AG09309 (cell line): ENCODE measurements around the gene TPX2.

ENCODE experiments used
- DNase-seq: peaks from one replicate; pipeline ENCODE4 v3.0.0-alpha.2; 2010; ENCODE audit warnings: low read depth
- H3K4me3 ChIP-seq: 2 replicates; pipeline ENCODE4 v1.5.1; 2011; ENCODE audit warnings: mild to moderate bottlenecking, low read depth, low read length, moderate library complexity; ENCODE audit not compliant: control insufficient read depth
- TF ChIP-seq, protein P1 (sequence below): IDR thresholded peaks from 2 replicates; pipeline ENCODE4 v1.5.1; 2011; ENCODE audit warnings: mild to moderate bottlenecking, low read depth, low read length, inconsistent platforms; ENCODE audit not compliant: insufficient read depth, control insufficient read depth; ENCODE audit errors: missing control alignments

The TPX2 gene

DNA sequence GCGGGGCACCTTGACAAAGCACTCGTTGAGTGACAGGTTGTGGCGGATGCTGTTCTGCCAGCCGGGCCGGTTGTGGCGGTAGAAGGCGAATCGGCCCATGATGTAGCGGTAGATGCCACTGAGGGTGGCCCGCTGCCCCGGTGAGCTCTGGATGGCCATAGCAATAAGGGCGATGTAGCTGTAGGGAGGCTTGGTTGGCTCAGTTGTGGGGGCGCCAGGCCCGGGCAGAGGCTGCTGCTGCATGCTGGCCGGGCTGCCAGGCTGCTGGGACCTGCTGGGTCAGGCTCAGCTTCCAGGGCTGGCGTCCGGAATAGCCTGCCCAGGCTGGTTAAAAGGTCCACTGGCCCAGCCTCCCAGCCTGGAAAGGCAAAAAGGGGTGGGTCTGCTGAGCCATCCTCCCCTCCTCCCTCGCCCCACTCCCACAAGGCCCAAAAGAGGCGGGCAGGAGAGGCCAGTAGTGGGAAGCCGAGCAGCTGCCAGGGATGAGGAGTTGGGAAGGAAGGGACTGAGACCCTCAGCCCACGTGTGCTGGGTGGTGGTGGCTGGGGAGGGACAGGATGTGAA lies 106.3 kb downstream of the TPX2 start, which contains the start of gene FOXS1:
Gene FOXS1, minus strand, starts transcription at position 305 of the 564 bp plus-strand sequence. Its CDS starts 62 bp downstream, at position 243.
- no peak for DNase-seq
- TF ChIP-seq, protein P1, sequence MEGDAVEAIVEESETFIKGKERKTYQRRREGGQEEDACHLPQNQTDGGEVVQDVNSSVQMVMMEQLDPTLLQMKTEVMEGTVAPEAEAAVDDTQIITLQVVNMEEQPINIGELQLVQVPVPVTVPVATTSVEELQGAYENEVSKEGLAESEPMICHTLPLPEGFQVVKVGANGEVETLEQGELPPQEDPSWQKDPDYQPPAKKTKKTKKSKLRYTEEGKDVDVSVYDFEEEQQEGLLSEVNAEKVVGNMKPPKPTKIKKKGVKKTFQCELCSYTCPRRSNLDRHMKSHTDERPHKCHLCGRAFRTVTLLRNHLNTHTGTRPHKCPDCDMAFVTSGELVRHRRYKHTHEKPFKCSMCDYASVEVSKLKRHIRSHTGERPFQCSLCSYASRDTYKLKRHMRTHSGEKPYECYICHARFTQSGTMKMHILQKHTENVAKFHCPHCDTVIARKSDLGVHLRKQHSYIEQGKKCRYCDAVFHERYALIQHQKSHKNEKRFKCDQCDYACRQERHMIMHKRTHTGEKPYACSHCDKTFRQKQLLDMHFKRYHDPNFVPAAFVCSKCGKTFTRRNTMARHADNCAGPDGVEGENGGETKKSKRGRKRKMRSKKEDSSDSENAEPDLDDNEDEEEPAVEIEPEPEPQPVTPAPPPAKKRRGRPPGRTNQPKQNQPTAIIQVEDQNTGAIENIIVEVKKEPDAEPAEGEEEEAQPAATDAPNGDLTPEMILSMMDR = no peak
- no peak within 1 kb of the TSS for H3K4me3 ChIP-seq

DNA sequence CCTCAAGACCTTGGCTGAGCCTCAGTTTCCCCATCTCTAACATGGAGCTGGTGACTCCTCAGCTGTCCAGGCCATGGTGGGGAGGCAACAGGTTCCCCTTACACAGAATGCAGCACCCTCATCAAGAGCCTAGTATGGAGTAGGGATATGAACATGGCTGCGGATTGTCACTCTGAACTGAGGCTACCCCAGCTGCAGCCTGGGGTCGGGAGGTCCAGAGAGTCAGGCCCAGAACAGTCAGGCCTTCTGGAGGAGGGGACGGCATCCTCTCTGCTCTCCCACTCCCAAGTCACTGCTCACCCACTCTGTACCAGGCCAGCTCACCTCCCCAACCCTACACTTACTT lies 107.7 kb downstream of the TPX2 start:
- TF ChIP-seq, protein P1 = no peak
- no peak for DNase-seq
- no peak overlapping the region for H3K4me3 ChIP-seq

DNA sequence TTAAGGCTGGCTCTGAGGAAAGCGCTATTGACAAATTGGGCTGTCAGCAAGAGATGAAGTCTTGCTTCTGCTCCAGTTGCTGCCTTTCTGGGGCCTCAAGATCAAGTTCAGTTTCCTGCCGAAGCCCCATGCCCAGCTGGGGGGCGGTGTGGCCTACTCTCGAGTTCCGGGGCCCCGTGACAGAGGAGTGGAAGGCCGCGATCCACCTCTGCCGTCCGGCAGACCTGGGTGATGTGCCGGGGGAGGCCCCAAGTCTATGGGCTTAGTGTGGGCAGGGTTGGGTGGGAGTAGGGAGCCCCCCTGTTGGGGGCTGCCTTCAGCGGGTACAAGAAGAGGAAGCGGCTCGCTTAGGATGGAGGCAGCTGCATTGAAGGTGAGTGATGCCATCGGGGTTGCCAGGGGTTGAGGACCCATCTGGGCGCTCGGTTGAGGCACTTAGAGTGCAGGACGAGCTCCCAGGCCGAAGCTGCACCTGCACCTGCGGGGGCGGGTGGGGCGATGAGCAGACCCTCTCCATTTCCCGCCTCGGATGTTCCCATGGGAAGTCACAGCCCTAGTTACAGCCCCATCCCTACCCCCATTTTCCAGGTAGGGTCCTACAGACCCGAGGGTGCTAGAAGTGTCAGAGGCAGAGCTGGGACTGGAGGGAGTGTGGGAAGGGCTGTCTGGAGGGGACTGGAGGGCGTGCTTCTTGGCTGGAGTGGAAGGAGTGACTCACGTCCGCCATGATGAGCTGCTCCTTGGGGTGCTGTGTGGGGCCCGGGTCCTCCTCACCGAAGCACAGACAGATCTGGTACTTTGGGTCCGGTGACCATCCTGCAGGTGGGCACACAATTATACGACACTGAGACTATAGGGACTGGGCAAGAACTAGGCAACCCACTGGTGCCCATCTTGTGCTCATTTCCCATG lies 109.3 kb downstream of the TPX2 start:
- TF ChIP-seq, protein P1 = no peak
- no peak for DNase-seq
- H3K4me3 ChIP-seq = no peak overlapping the region

DNA sequence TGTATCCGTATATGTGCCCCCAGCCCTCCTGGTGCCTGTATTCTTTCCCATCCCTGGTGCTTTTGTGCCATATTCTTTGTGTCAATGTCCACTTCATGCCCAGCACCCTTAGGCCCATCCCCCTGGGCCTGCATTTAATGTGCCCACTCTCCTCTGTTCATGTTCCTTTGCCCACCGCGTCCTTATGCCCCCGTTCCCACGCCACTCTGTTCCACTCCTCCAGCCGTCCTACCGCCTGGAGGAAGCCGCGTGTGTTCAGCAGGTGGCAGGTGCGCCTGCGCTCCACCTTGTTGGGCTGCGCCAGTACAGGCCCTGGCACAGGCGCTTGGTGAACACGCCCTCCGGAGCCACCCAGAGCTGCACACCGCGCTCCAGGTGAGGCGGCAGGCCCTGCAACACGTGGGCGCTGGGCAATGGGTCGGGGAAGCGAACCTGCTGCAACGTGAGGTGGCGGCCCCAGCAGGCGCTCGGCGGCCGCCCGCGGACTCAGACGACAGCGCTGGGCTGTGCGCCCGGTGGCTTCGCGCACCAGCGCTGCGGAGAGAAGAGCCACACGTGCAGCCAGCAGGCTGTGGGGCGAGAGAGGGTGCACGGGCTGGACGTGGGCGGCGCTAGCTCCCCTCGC lies 110.3 kb downstream of the TPX2 start:
- DNase-seq = no peak
- TF ChIP-seq, protein P1 = no peak
- H3K4me3 ChIP-seq = no peak overlapping the region
